SK-MEL-5 (cell line): Measurements from ENCODE around the gene EHD1. TPM values are rescaled to one million over a fixed set of nuclear protein-coding genes. Genes with fewer than 3 reads are reported as not detected.

Experiments
- DNase-seq: peaks from one replicate; pipeline ENCODE4 v3.0.0-alpha.2; 2016; ENCODE audit warnings: low read depth, low spot score
- in situ Hi-C: cut with HindIII; loops from 2 replicates; pipeline ENCODE4 v1.10.0; 2016; ENCODE audit warnings: low sequenced_read_pairs, high pct_unique_total_duplicates, low pct_unique_long_range_greater_than_20kb
- total RNA-seq: library from RNA; depleted of rRNA; stranded (reverse); fragments of >200 nt; shearing (Covaris generic); gene quantifications from 2 replicates; pipeline ENCODE4 v1.2.3, GENCODE V29; 2014

The EHD1 gene
- total RNA-seq, 1 experiment from 2014 or later, result 9.7 TPM

DNA sequence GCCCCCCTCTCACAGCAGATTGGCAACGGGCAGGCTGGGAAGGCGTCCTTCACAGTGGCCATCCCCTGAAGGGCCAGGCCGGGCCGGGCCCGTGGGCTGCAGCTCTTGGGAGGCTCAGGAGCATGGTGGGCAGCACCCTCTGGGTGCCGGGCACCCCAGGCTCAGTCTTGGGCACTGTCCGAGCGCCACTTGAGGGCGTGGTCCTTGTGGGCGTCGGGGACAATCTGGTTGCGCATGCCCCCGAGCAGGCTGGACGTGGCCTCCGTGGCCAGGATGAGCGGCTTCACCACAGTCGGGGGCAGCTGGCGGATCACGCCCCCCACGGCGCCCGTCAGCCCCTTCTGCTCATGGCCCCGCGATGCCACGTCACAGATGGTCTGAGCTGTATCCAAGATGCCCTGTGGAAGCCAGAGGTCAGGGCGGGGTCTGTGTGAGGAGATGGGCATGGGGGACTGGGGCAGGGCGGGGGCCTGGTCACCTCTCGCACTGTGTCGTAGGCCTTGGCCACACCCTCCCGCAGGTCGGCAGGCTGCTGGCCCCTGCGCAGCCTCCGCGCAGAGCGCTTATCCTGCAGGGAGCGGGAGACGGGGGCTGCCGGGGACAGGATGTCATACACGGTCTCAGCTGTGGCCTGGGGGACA lies 16.5 kb upstream of the EHD1 start:
- DNase-seq, result no peak
- in situ Hi-C loops, result no loop called here

DNA sequence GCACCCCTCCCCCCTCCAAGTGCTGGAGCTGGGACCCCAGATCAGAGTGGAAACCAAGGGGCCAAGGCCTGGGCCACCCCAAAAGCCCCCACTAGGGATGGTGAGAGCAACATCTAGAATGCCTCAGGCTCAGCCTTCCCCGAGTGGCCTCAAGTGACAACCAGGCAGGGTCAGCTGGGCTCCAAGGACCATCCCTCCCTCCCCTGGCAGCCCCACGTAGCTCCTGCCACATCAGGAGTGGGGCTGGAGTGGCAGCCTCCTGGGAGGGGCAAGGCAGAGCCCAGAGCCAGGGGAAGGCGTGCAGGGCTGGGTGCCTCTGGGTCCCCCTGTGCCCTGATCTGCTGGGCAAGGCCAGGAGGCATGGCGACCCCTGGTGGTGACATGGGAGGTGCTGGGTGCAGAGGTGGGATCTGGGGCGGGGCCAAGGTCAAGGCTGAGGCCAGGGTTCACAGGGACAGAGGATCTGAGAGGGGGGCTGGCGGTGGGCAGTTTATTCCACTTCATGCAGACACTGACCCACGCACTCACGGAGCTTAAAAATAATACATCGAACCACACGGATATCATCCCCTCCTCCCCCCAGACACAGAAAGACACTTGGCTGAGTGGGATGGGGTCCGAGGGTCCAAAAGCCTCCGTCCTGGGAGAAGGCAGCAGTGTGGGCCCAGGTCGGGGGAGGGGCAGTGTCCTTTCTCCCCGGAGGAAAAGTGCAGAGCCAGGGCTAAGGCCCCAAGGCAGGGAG lies 15.8 kb upstream of the EHD1 start:
- peak; percentile 73 for DNase-seq
- in situ Hi-C loops, result no loop called here

DNA sequence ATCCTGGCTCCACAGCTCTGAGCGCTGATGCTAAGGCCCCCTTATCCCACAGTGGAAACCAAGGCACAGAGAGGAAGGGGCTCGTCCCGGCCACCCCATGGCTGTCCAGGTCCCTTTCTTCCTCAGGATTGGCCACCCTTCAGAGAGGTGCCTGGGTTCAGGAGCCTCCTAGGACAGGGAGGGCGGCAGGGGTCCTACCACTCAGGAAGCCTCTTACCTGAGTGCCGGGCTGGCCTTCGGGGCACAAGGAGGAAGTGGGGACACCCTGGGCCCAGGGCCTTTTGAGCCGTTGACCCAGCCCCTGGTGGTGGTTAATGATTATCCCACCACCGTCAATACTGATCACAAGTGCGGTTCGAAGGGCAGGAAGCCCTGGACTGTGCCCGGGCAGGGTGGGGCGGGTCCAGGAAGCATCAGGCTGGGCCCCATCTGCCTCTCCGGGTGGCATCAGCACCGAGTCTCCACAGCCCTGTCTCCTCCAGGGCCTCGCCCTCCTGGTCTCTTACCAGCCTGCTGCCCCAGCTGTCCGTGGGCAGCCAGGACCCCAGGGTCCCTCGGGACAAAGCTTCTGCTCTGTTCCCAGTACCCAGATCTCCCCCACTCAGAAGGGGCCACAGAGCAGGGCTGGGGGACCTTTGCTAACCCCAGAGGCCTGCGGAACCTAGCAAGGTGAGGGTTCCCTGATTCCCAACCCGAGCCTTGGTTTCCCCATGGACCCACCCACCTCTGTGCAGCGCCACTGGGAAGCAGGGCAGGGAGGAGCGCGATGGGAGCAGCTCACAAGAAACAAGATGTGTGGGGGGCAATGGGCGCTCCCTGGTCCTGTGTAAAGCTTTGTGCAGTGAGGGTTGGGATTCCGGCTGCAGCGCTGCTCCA lies 15.0 kb upstream of the EHD1 start:
- in situ Hi-C loops, result no loop called here
- no peak for DNase-seq

DNA sequence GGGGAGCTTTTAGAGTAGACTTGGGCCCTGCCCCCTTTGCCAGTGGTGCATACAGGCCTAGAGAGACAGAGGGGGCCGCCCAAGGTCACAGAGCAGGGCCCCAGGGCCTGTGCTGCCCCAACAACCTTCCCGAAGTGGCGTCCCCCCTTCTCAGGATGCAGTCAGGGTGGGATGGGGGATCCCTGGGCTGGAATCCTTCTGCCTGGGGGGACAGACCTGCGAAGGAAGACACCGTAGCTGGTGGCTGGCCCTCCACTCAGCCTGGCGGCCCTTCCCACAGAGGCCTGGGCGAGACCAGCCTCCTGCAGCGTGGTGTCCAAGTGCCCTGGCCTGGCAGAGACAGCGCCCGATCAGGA lies 14.4 kb upstream of the EHD1 start:
- in situ Hi-C loops, result no loop called here
- no peak for DNase-seq

DNA sequence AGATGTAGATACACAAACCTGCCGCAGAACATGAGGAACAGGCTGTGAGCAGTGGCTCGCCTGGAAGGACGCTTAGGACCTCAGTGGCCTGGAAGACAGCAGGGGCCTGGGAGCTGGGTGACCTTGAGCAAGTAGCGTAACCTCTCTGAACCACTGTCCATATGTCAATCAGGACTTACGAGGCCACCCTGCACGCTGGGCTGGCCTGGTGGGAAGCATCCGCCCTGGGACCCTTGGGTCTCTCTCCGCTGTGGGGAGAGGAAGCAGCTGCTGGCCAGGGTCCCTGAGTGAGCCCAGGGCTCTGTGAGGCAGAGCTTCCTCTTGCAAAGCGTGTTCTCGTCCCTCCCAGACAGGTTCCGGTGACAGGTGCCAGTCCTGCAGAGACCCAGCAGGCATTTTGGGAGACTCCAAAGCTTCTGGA lies 14.0 kb upstream of the EHD1 start:
- DNase-seq, result no peak
- in situ Hi-C loops, result no loop called here

DNA sequence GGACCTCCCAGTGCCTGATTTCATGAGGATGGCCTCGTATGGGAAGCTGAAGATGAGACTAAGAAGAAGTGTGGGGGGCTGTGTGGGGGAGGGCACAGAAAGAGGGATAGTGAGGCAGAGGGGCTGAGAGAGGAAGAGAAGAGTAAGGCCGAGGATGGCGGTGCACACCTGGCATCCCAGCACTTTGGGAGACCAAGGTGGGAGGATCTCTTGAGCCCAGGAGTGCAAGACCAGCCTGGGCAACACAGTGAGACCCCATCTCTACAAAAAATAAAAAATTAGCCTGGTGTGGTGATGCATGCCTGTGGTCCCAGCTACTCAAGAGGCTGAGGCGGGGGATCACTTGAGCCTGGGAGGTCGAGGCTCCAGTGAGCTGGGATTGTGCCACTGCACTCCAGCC lies 13.5 kb upstream of the EHD1 start:
- no peak for DNase-seq
- in situ Hi-C loops, result no loop called here

DNA sequence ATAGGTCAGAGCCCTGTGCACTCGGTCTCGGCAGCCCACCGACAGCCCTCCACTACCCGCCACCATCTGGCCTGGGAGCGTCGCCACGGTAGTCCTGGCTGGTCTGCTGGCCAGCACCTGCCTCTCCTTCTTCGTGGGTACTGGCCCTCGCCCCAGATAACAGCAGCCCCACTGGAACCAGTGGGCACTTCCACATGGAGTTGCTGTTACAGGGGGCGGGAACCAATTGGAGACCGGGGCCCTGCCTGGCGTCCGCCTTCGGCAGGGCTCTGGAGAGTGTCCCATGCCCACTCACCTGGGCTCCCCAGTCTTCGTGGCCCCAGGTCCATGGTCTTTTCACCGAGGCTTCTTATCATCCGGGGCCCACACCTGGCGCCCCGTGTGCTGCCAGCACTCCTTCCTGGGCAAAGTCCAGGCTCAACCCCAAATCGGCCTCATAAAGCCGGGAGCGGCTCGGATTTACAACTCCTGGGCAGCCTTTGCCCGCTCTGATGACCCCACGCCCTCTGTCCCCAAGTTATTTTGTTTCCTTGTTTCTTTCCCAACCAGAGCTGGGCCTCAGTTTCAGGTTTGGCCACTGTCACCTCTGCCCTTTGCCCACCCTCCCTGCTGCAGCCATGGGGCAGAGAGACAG lies 12.9 kb upstream of the EHD1 start:
- no peak for DNase-seq
- in situ Hi-C loops, result no loop called here

DNA sequence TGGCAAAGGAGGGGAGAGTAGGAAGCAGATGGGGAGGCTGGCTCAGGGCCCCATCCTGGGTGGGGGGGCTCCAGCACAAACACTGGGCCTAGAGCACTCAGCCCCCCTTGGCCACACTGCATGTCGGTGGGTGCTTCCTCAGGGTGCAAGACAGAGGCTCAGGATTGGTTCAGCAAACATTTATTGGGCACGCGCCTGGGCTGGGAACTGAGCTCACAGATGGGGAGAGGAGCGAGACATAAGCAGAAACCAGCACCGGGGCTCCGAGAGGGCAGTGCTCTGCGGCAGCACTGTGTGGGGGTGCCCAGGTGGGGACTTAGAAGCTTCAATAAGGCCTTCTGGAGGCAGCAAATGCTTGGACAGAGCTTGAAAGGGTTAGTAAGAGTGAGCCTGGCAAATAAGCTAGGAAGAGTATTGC lies 12.1 kb upstream of the EHD1 start:
- in situ Hi-C loops, result no loop called here

DNA sequence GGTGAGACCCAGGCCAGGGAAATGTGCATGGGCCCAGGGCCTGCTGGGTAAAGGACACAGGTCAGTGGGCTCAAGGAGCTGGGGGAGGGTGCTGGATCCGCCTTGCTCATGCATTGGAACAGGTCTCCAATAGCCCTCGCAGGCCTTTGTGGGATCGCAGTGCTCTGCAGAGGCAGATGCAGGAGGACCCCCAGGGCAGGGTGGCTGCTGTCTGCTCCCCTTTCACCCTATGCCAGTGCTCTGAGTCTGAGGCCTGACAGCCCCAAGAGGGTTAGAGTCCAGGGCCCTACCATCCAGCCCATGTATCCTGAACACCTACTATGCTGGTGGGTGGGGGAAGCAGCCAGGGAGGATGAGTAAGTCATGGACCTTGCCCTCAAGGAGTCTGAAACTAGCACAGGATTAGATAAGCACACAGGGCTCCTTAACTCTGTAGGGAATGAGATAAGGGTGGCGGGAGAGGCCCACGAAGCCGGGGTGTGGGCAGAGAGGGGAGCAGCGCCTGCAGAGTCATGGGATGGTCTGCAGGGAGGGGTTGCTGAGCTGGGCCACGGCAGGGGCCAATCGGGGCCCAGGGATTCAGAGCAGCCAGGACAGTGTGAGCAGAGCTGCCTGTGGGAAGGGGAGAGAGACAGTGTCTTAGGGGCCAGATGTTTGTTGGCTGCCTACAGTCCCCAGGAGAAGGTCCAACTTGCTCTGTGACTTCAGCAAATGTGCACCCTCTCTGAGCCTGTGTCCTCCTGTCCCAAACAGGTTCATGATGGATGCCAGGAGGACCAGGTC lies 10.5 kb upstream of the EHD1 start:
- in situ Hi-C loops, result no loop called here
- DNase-seq, result no peak

More for the DNA sequence above, 12.1 kb upstream of the EHD1 start:
- no peak for DNase-seq

DNA sequence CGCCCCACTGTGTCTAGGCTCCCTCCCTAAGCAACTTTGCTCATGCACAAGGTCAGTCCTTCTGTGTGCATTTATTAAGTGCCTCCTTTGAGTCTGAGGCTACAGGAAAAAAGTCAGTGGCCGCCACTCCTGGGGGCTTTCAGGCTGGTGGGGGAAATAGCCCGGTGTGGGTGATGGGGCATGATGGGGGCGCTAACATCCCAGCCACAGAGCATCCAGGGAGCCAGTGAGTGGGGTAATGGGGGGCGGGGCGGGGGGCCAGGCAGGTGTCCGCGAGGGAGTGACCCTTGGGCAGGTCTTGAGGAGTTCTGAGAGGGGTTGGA lies 9.9 kb upstream of the EHD1 start:
- in situ Hi-C loops, result no loop called here
- DNase-seq, result no peak

DNA sequence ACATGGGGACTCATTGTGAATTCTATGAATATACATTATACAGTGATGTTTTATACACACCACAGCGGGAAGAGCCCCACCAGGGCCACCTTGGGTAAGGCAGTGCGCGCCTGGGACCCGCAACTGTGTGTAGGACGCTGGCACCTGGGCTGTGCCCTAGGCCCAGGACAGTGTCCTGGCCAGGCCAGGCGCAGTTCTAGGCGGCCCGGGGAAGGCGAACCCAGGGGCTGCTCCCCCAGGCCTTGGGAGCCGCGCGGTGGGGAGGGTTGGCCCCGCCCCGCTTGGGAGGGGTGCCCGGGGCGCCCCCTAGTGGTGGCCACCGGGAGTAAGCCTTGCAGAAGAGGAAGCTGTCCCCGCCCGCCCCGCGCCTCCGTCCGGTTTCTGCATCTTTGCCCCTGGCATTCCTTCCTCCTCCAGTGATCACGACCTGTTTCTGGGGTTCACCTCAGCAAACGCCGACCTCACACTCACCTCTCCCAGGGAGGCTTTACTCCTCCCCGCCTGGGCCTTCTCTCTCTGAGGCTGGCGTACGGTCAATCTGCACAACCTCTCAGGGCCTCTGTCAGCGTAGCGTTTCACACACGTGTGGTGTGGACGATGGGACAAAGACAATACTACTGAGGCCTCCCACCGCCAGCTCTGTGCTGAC lies 9.5 kb upstream of the EHD1 start:
- in situ Hi-C loops, result no loop called here
- peak; percentile 55 for DNase-seq

DNA sequence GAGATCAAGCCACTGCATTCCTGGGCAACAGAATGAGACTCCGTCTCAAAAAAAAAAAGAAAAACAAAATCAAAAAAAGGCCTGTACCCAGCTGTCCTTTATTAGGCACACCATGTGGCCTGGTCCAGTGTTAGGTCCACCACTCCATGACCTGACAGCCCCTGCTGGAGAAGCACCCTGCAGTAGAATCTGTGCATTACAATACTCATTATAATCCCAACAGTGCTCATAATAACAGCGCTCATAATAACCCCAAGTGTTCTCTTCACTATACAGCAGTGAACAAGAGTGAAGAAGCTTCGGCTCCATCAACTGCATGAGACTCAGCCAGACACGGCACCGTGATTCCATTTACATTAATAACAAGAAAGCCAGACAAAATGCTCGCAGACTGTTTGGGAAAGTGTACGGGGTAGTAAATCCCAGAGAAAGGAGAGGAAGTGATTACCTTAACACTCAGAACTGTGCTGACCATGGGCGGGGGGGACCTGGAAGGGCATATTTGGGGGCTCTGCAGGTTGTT lies 8.9 kb upstream of the EHD1 start:
- DNase-seq, result no peak
- in situ Hi-C loops, result no loop called here

DNA sequence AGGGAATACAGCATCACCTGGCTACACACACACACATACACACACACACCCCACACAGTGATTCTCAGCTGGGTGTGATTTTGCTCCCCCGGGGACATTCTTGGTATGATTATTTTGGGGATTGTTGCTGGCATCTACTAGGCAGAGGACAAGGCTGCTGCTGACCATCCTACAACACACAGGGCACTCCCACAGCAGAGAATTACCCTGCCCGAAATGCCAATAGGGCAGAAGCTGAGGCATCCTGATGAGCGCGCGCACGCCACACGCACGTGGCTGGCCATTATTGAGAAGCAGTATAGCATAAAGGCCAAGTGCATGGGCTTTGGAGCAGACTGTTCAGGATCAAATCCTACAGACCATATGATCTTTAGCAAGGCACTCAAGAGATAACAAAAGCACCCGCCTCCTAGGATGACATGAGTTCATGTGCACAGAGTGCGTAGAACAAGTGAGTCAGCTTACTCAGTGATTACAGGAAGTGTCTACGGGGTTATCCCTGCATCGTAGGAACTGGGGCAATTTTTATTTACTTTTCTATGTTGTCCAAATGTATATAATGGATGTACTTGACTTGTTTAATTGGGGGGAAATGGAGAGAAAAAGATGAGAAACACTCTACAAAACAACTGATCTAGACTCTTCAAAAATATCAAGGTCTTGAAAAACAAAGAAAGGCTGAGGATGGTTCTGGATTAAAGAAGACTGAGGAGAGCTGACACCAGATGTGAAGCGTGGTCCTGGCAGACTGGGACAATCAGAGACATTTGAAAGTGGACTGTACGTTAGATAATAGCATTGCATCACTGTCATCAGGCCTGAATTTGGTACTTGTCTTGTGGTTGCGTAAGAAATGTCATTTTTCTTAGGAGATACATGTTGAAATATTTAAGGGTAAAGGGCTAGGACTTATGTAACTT lies 7.2 kb upstream of the EHD1 start:
- in situ Hi-C loops, result no loop called here
- no peak for DNase-seq

DNA sequence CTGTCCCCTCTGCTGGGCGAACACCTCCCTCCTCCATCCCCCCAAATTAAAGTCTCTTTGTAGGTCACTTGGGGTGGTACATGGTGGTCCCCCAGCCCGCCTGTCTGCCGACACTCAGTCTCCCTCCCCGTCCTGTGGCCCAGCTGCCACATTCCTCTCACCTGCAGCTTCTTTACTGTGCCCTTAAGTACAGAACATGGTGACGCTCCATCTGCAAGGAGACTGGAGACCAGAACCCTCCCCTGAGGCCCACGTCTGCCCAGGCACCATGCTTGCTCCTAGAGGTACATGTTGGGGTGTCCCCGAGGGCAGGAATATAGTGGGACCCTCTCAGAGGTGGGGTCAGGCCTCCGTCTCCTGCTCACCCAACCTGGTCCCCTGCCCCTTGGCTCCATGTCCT lies 5.6 kb upstream of the EHD1 start:
- no peak for DNase-seq
- in situ Hi-C loops, result no loop called here

DNA sequence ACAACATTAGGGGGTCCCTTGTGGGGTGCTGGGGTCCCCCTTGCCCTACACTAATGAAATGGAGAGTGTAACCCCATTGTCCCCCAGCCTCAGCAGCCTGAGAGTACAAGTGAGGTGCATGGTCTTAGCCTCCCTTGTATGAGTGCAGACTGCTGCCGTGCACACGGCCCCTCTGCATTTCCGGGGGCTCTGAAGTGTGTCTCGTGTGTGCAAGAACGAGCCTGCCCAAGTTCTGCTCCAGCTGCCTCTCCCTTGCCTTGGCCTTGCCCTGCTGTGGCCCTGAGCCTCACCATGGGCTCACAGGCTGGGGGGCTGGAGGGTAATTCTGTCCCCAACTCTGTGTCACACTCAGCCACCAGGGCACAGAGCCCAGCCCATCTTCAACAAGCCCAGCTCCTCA lies 5.2 kb upstream of the EHD1 start:
- DNase-seq, result no peak
- in situ Hi-C loops, result no loop called here

DNA sequence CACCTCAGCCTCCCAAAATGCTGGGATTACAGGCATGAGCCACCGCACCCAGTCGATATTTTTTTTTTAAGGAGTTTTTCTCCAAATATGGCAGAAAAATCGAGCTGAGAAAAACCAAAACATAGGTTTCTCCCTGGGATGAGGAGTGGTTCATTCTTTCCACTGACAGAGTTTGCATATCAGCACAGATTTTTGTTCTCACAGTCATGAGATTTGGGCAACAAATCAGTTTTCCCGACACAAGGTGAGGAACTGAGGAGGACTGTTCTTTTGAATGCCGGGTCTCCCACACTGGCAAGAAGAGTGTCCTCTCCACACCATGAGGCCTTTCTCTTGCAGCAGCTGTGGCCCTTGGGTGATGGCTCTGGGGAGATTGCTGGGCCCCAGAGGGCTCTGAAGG lies 3.8 kb upstream of the EHD1 start:
- in situ Hi-C loops, result no loop called here
- no peak for DNase-seq
